Fibroblast of mammary gland (primary cell): ENCODE measurements around the gene ZSCAN1.

Experiments
- DNase-seq: peaks from one replicate; pipeline ENCODE4 v3.0.0-alpha.2; 2010; ENCODE audit warnings: low read depth
- H3K4me3 ChIP-seq: 2 replicates; pipeline ENCODE4 v1.5.1; 2011; ENCODE audit warnings: low read depth, mild to moderate bottlenecking, low read length, moderate library complexity; ENCODE audit not compliant: control insufficient read depth
- CTCF ChIP-seq: conservative IDR thresholded peaks from 2 replicates; pipeline ENCODE4 v1.5.1; 2011; ENCODE audit warnings: low read depth, low read length, inconsistent platforms; ENCODE audit not compliant: control insufficient read depth, insufficient read depth

ZSCAN1 gene

GRCh38 chr19:58079792-58080191 is 46.0 kb downstream of the ZSCAN1 start:
- TF ChIP-seq CTCF: no peak
- no peak overlapping the region for H3K4me3 ChIP-seq
- no peak for DNase-seq

GRCh38 chr19:58083021-58083420 is 49.2 kb downstream of the ZSCAN1 start:
- H3K4me3 ChIP-seq: no peak overlapping the region
- no peak for TF ChIP-seq CTCF
- no peak for DNase-seq

GRCh38 chr19:58084596-58085347 is 50.9 kb downstream of the ZSCAN1 start:
- no peak for DNase-seq
- no peak for TF ChIP-seq CTCF
- H3K4me3 ChIP-seq: no peak overlapping the region

GRCh38 chr19:58085348-58085875 is 51.6 kb downstream of the ZSCAN1 start:
- TF ChIP-seq CTCF: no peak
- no peak for DNase-seq
- H3K4me3 ChIP-seq: no peak overlapping the region

- no peak for TF ChIP-seq CTCF
- no peak for DNase-seq
- H3K4me3 ChIP-seq: no peak overlapping the region
Measured at GRCh38 chr19:58086825-58087710, 53.2 kb downstream of the ZSCAN1 start.

- TF ChIP-seq CTCF: no peak
- no peak overlapping the region for H3K4me3 ChIP-seq
- no peak for DNase-seq
Measured at GRCh38 chr19:58088521-58089052, 54.8 kb downstream of the ZSCAN1 start.
